Upper lobe of left lung (tissue), 6 donors: ENCODE measurements around the gene PTPRN2. TPM values are rescaled to one million over a fixed set of nuclear protein-coding genes. Genes with fewer than 3 reads are reported as not detected.
A peak's percentile ranks its signal among the peaks of the same experiment; 100 is the strongest.

ENCODE experiments used
- ATAC-seq, 2 donors: fragments of 200-7000 bp; cut with Tn5 transposase; one replicate each; pipeline ENCODE4 v1.9.1; 2022; ENCODE audit warnings: mild to moderate bottlenecking in 2 of 2, moderate library complexity in 2 of 2; ENCODE audit not compliant: low FRiP score in 2 of 2
- DNase-seq, 2 donors: peaks; one replicate each; pipeline ENCODE4 v3.0.0-alpha.2; 2019 to 2020
- H3K27ac ChIP-seq, 4 donors: fragments of 200-600 bp; sonication (generic); one replicate each; pipeline ENCODE4 v1.5.1; 2016 to 2019
- H3K27me3 ChIP-seq, 4 donors: fragments of 200-600 bp; sonication (generic); one replicate each; pipeline ENCODE4 v1.5.1; 2017 to 2019
- H3K36me3 ChIP-seq, 4 donors: fragments of 200-600 bp; sonication (generic); one replicate each; pipeline ENCODE4 v1.5.1; 2016 to 2019
- H3K4me1 ChIP-seq, 4 donors: fragments of 200-600 bp; sonication (generic); one replicate each; pipeline ENCODE4 v1.5.1; 2018 to 2019
- H3K4me3 ChIP-seq, 4 donors: fragments of 200-600 bp; sonication (generic); one replicate each; pipeline ENCODE4 v1.5.1; 2017 to 2019; ENCODE audit warnings: mild to moderate bottlenecking in 2 of 4, moderate library complexity in 1 of 4
- H3K9me3 ChIP-seq, 4 donors: fragments of 200-600 bp; sonication (generic); one replicate each; pipeline ENCODE4 v1.5.1; 2018 to 2019
- EP300 ChIP-seq, 4 donors: sonication (generic); formaldehyde crosslinking; IDR thresholded peaks; one replicate each; pipeline ENCODE4 v1.5.1; 2017; ENCODE audit warnings: antibody characterized with exemption in 4 of 4, control low read depth in 2 of 4
- POLR2A ChIP-seq, 4 donors: fragments of 450-650 bp; IDR thresholded peaks; one replicate each; pipeline ENCODE4 v1.5.1; 2016 to 2017; ENCODE audit warnings: antibody characterized with exemption in 4 of 4, mild to moderate bottlenecking in 2 of 4
- POLR2AphosphoS5 ChIP-seq, 2 donors: sonication (generic); formaldehyde crosslinking; IDR thresholded peaks; one replicate each; pipeline ENCODE4 v1.5.1; 2017; ENCODE audit warnings: antibody characterized with exemption in 2 of 2
- WGBS, 2 donors: methylation state at CpG; one replicate each; pipeline ENCODE4 v1.1.5; 2017 to 2018; 5-methylcytosine and 5-hydroxymethylcytosine counted together
- total RNA-seq, 6 donors: library from RNA; depleted of rRNA in 4 of 6; stranded (reverse); fragments of >200 nt in 4 of 6; gene quantifications; one replicate each; pipeline versions ENCODE4 v1.1.0 to v1.2.1, GENCODE V29; 2016 to 2021
- TF ChIP-seq, protein P1 (sequence below), 6 experiments: fragments of 450-650 bp in 4 of 6; fragments of 200-600 bp in 2 of 6; sonication (generic) in 2 of 6; IDR thresholded peaks; one replicate each; pipeline ENCODE4 v1.5.1; 2016 to 2019; ENCODE audit warnings: antibody characterized with exemption in 6 of 6
- donor health status: DM: no; HTN: no; CAD: no; lungs with moderate emphysema.
- donor health status: DM: no; HTN: yes; CAD: no; lungs with severe emphysema.

The PTPRN2 gene
- total RNA-seq, 6 donors from 2014 or later, result 3.3 to 7.9 (median 5.2) TPM

DNA sequence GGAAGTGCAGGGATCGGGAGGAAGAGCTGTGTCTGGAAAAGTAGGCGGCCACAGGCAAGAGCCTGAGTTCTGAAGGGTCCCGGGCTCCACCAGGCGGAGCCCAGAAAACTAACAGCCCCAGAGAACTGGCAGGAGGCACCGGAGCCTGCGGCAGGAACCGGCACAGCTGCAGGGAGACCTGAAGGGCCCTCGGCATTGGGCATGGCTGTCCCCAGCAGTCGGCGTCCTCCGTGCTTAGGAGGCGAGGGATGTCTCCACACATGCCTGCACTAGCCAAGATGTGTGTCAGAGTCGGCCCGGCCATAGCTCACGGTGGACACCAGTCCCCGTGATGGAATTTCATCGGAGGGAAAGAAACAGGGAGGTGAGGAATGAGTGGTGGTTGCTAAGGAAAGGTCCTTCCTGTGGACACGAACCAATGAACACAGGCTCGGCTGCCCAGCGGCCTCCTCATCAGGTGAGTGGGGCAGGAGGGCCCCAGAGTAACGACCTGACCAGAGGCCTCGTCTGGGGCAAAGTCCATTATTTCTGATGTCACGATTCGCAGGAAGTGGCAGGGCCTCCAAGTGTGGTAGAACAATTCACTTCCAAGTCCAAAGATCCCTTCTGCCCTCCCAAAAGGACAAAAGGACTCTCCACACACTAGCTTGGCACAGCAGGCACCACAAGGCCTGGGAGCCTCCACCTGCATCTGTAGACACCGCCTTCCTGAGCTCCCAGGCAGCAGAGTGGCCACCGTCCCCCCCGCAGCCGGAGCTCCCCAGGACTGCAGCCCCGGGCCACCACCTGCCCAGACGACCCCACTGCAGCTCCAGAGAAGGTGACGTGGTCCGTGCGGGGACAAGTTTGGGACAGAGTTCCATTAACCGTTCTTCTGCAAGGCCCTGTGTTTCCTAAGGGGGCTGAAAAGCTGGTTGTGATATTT lies 444.2 kb downstream of the PTPRN2 start:
- Histone ChIP-seq H3K4me1 (no peaks in the 10 kb centered on the region), H3K27me3 (no peaks in the 10 kb centered on the region), H3K27ac (no peak overlapping the region), H3K36me3 (no peaks in the 10 kb centered on the region), H3K9me3 (peaks cover 0 to 10% (median 0%) of the 10 kb centered on the region in 4 donors), H3K4me3 (no peak overlapping the region)
- WGBS, 2 donors, result 85 to 92% methylated on average over 29 to 34 of the region's 34 CpGs
- ATAC-seq (no peak), DNase-seq (peak in 1 of 2 donors; percentile 52)
- TF ChIP-seq POLR2AphosphoS5 (IDR thresholded peaks at IDR 0.05) (no peak), EP300 (IDR thresholded peaks at IDR 0.05) (no peak), POLR2A (IDR thresholded peaks at IDR 0.05) (no peak)
- TF ChIP-seq, protein P1, sequence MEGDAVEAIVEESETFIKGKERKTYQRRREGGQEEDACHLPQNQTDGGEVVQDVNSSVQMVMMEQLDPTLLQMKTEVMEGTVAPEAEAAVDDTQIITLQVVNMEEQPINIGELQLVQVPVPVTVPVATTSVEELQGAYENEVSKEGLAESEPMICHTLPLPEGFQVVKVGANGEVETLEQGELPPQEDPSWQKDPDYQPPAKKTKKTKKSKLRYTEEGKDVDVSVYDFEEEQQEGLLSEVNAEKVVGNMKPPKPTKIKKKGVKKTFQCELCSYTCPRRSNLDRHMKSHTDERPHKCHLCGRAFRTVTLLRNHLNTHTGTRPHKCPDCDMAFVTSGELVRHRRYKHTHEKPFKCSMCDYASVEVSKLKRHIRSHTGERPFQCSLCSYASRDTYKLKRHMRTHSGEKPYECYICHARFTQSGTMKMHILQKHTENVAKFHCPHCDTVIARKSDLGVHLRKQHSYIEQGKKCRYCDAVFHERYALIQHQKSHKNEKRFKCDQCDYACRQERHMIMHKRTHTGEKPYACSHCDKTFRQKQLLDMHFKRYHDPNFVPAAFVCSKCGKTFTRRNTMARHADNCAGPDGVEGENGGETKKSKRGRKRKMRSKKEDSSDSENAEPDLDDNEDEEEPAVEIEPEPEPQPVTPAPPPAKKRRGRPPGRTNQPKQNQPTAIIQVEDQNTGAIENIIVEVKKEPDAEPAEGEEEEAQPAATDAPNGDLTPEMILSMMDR (IDR thresholded peaks at IDR 0.05), result no peak

DNA sequence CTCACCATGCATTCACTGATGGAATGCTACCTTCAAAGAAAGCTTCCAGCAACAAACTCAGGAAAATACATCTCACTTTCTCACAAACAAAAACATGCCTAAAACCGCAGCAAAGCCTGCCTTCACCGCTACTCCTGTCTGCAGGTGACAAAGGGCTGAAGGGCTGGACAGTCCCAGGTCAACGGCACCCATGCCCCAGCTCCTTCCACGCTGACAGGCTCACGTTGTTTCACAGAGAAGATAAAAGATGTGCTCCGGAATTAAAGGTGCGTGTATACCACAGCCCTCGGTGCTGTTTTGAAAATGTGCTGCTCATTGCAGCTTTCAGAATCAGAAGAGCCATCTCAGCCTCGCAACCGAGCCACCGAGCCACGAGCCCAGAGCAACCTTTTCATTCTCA lies 445.0 kb downstream of the PTPRN2 start:
- no peak for ATAC-seq
- Histone ChIP-seq H3K27ac (no peak overlapping the region), H3K4me1 (no peaks in the 10 kb centered on the region), H3K36me3 (no peaks in the 10 kb centered on the region), H3K4me3 (no peak overlapping the region), H3K27me3 (no peaks in the 10 kb centered on the region), H3K9me3 (peaks cover 0 to 9% (median 0%) of the 10 kb centered on the region in 4 donors)
- 82 to 86% methylated on average over 12 of the region's 12 CpGs for WGBS, 2 donors
- TF ChIP-seq EP300 (IDR thresholded peaks at IDR 0.05), result no peak
- no peak for DNase-seq

DNA sequence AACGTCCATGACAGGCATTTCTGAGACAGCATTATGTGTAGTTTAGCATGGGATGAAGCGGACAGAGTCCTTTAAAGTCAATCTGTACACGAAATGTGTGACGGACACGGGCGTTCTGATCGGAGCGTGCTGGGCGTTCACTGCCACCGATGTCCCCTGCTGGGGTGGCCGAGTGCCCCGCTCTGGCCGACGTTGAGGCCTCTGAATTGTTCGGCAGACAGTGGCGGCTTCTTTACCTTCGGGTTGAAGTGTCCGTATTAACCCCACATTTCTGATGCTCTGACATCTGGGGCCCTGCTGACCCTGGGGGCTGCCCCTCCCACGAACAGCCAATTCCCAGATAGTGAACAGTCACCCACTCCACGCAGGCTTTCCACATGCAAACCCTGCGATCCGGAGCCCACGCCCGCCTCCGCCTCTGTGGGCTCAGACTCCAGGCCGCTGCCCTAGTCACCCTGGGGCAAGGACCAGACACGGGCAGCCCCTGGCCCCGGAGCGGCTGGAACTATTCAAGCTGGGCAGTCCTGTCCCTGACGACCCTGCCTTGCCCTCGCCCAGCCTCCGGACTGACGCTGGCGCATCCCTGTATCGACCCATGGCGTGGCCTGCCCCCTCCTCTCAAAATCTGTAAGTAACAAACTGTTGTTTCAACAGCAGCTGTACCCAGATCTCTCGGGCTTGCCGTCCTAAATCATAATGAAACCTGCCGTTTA lies 445.7 kb downstream of the PTPRN2 start:
- Histone ChIP-seq H3K4me1 (no peaks in the 10 kb centered on the region), H3K36me3 (no peaks in the 10 kb centered on the region), H3K9me3 (peaks cover 0 to 6% (median 0%) of the 10 kb centered on the region in 4 donors), H3K27me3 (no peaks in the 10 kb centered on the region), H3K4me3 (no peak overlapping the region), H3K27ac (no peak overlapping the region)
- DNase-seq (peak in 1 of 2 donors; percentile 62), ATAC-seq (no peak)
- 86 to 89% methylated on average over 36 to 39 of the region's 39 CpGs for WGBS, 2 donors
- TF ChIP-seq POLR2A (IDR thresholded peaks at IDR 0.05), result no peak
- no peak for TF ChIP-seq EP300 (IDR thresholded peaks at IDR 0.05)
- TF ChIP-seq POLR2AphosphoS5 (IDR thresholded peaks at IDR 0.05), result no peak
- TF ChIP-seq, protein P1 (IDR thresholded peaks at IDR 0.05), result no peak

DNA sequence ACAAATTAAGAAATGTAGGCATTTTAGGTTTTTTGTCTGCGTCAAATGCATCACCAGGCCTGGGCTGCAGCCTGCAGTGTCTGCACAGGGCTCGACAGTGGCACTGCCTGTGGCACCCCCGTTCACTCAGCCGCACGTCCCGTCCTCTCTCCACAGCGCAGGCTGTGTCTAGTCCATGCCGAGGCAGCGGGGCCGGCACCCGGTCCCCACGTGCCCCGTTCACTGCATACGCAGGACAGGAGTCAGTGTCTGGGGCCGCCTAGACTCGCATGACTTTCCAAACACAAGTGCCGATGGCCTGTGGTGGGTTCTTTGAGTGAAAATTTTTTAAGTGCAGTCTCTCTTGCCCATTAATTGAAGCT lies 446.4 kb downstream of the PTPRN2 start:
- DNase-seq, result peak in 1 of 2 donors; percentile 78
- ATAC-seq, result no peak
- no peaks in the 10 kb centered on the region for H3K36me3 ChIP-seq
- H3K27ac ChIP-seq, result no peak overlapping the region
- no peaks in the 10 kb centered on the region for H3K4me1 ChIP-seq
- no peak overlapping the region for H3K4me3 ChIP-seq
- TF ChIP-seq, protein P1 (IDR thresholded peaks at IDR 0.05), result no peak
- TF ChIP-seq POLR2AphosphoS5 (IDR thresholded peaks at IDR 0.05) (no peak), EP300 (IDR thresholded peaks at IDR 0.05) (no peak), POLR2A (IDR thresholded peaks at IDR 0.05) (no peak)
- 92 to 96% methylated on average over 17 of the region's 17 CpGs for WGBS, 2 donors
- no peaks in the 10 kb centered on the region for H3K27me3 ChIP-seq
- H3K9me3 ChIP-seq, result peaks cover 0 to 6% (median 0%) of the 10 kb centered on the region in 4 donors

DNA sequence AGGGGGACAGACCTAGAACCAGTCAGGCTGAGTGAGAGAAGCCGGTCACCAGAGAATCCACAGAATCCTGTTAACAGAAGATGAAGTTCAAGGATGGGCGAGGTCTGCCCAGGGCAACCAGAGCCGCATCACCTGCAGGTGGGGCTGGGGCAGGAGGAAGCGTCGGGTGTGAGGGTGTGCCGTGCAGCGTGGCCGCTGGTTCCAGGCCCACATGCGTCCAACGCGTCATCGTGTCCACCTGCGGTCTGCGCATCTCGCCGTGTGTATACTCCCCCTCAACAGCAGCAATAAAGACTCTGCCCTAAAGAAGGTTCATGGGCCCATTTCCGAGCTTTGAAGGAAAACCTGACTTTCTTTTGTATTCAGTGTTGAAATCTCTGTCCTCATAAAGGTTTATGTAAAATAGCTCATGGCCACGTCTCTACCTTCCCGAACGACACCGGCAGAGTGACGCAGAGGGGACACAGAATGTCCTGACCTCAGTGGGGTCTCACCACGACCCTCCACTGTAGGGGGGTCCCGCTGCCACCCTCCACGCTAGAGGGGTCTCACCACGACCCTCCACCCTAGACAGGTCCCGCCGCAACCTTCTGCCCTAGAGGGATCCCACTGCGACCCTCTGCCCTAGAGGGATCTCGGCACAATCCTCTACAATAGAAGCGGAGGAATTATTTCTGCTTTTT lies 446.9 kb downstream of the PTPRN2 start:
- H3K9me3 ChIP-seq, result peaks cover 0 to 6% (median 0%) of the 10 kb centered on the region in 4 donors
- H3K4me3 ChIP-seq, result no peak overlapping the region
- no peaks in the 10 kb centered on the region for H3K27me3 ChIP-seq
- no peak overlapping the region for H3K27ac ChIP-seq
- 88 to 89% methylated on average over 31 of the region's 31 CpGs for WGBS, 2 donors
- TF ChIP-seq POLR2A (IDR thresholded peaks at IDR 0.05) (no peak), EP300 (IDR thresholded peaks at IDR 0.05) (no peak), POLR2AphosphoS5 (IDR thresholded peaks at IDR 0.05) (no peak)
- TF ChIP-seq, protein P1 (IDR thresholded peaks at IDR 0.05), result no peak
- no peaks in the 10 kb centered on the region for H3K36me3 ChIP-seq
- ATAC-seq (no peak), DNase-seq (peak in 1 of 2 donors; percentile 74)
- H3K4me1 ChIP-seq, result no peaks in the 10 kb centered on the region
